Nephron progenitor cell (in vitro differentiated cells): ENCODE measurements around the gene TBCA.
"Not testable (repeated sequence)": the region's sequence is repeated elsewhere in the genome, so short reads cannot be mapped to it uniquely, and the experiment has no call there.

Experiments
- DNase-seq: peaks from one replicate; pipeline ENCODE4 v3.0.0; 2021
- H3K27ac Mint-ChIP-seq: 2 replicates; pipeline ENCODE4 v1.8.0; 2021; ENCODE audit warnings: mild to moderate bottlenecking, moderate library complexity, mixed read lengths
- H3K27me3 Mint-ChIP-seq: 2 replicates; pipeline ENCODE4 v1.8.0; 2021; ENCODE audit warnings: mild to moderate bottlenecking, low read depth, mixed read lengths; ENCODE audit not compliant: poor library complexity
- H3K36me3 Mint-ChIP-seq: 2 replicates; pipeline ENCODE4 v1.8.0; 2021; ENCODE audit warnings: low read depth, mixed read lengths
- H3K4me1 Mint-ChIP-seq: 2 replicates; pipeline ENCODE4 v1.8.0; 2021; ENCODE audit warnings: mixed read lengths
- H3K4me3 Mint-ChIP-seq: 2 replicates; pipeline ENCODE4 v1.8.0; 2021; ENCODE audit warnings: mild to moderate bottlenecking, moderate library complexity, mixed read lengths
- H3K9me3 Mint-ChIP-seq: 2 replicates; pipeline ENCODE4 v1.8.0; 2021; ENCODE audit warnings: mild to moderate bottlenecking, moderate library complexity, mixed read lengths
- TF ChIP-seq, protein P1 (sequence below): fragments of 200-600 bp; sonication (generic); IDR thresholded peaks from 2 replicates; pipeline ENCODE4 v1.5.0; 2021; ENCODE audit warnings: antibody characterized with exemption

The TBCA gene

DNA sequence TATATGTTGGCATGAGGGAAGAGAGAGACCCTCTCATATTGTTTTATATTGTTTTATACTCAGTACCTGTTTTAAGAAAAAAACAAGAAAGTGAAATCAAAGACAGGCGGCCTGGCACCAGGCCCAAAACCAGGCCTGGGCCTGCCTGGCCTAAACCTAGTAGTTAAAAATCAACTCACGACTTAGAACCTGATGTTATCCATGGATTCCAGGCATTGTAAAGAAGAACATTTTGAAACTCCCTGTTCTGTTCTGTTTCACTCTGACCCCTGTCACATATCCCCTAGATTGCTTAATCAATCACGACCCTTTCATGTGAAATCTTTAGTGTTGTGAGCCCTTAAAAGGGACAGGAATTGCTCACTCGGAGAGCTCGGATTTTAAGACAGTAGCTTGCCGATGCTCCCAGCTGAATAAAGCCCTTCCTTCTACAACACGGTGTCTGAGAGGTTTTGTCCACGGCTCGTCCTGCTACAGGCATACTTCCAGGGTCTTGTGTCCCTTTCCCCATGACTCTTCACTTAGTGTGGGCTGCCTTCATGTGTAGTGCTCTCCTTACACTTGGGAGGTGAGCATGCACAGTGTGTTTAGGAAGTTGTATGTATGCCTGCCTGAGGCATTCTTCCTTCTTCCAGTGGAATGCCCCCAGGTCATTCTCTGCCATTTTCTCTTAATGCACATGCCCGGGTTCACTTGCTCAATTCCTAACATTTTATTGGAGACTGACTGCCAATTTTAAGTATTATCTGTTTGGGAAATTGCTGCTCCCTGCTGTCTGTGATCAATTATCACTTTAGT lies 17.8 kb downstream of the TBCA start:
- H3K36me3 Mint-ChIP-seq: peaks cover 99% of the 10 kb centered on the region
- no peak overlapping the region for H3K27ac Mint-ChIP-seq
- H3K4me1 Mint-ChIP-seq: no peaks in the 10 kb centered on the region
- peaks cover 2% of the 10 kb centered on the region for H3K27me3 Mint-ChIP-seq
- H3K4me3 Mint-ChIP-seq: no peak overlapping the region
- no peak for DNase-seq
- H3K9me3 Mint-ChIP-seq: peaks cover 87% of the 10 kb centered on the region
- TF ChIP-seq, protein P1, sequence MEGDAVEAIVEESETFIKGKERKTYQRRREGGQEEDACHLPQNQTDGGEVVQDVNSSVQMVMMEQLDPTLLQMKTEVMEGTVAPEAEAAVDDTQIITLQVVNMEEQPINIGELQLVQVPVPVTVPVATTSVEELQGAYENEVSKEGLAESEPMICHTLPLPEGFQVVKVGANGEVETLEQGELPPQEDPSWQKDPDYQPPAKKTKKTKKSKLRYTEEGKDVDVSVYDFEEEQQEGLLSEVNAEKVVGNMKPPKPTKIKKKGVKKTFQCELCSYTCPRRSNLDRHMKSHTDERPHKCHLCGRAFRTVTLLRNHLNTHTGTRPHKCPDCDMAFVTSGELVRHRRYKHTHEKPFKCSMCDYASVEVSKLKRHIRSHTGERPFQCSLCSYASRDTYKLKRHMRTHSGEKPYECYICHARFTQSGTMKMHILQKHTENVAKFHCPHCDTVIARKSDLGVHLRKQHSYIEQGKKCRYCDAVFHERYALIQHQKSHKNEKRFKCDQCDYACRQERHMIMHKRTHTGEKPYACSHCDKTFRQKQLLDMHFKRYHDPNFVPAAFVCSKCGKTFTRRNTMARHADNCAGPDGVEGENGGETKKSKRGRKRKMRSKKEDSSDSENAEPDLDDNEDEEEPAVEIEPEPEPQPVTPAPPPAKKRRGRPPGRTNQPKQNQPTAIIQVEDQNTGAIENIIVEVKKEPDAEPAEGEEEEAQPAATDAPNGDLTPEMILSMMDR: no peak

DNA sequence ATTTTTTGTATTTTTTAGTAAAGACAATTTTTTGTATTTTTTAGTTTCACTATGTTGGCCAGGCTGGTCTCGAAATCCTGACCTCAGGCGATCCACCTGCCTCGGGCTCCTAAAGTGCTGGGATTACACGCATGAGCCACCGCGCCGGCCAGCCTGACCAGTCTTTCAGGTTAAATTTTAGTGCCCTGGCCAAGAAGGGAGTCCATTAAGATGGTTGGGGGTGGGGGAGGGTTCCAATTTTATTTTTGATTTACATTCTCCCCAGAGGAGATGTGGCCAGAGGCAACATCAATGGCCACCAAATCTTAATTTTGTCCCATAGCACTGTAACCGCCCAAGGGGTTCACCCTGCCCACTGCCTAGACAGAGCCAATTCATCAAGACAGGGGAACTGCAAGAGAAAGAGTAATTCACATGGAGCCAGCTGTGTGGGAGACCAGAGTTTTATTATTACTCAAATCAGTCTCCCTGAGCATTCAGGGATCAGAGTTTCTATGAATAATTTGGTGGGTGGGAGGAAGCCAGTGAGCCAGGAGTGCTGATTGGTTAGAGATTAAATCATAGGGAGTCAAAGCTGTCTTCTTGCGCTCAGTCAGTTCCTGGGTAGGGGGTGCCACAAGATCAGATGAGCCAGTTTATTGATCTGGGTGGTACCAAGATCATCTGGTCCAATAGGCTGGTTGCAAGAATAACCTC lies 24.7 kb downstream of the TBCA start:
- H3K9me3 Mint-ChIP-seq: peaks cover 45% of the 10 kb centered on the region
- H3K4me1 Mint-ChIP-seq: peaks cover 5% of the 10 kb centered on the region
- no peaks in the 10 kb centered on the region for H3K27me3 Mint-ChIP-seq
- no peak overlapping the region for H3K4me3 Mint-ChIP-seq
- DNase-seq: no peak
- peaks cover 57% of the 10 kb centered on the region for H3K36me3 Mint-ChIP-seq
- TF ChIP-seq, protein P1: no peak
- H3K27ac Mint-ChIP-seq: peak overlapping the region; percentile 40

DNA sequence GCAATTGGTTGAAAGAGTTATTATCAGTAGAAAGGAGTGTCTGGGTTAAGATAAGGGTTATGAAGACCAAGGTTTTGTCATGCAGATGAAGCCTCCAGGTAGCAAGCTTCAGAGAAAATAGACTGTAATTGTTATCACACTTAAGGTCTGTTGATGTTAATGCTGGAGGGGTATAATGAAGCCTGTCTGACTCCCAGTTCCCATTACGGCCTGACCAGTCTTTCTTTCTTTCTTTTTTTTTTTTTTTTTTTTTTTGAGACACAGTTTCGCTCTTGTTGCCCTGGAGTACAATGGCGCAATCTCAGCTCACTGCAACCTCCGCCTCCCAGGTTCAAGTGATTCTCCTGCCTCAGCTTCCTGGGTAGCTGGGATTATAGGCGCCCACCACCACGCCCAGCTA lies 25.2 kb downstream of the TBCA start:
- not testable (repeated sequence) for H3K27me3 Mint-ChIP-seq, H3K4me3 Mint-ChIP-seq, H3K27ac Mint-ChIP-seq, DNase-seq, H3K4me1 Mint-ChIP-seq
- Mint-ChIP-seq H3K9me3 (peaks cover 39% of the 10 kb centered on the region), H3K36me3 (peaks cover 52% of the 10 kb centered on the region)

DNA sequence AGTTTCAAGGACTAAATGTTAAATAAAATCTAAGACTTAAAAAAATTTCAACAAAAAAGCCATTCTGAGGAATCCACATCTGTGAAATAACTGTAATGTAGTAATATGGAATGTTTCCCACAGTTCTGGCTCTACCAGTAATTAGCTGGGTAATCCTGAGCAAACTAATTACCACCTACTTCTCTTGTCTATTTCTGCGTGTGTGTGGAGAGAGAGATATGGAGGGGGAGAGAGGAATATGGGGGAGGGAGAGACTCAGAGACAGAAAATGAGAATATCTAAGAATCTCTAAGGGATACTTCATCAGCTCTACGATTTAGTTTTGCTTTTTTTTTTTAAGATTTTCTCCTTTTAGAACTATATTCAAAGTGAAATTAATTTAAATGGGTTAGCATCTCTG lies 28.0 kb downstream of the TBCA start:
- H3K4me3 Mint-ChIP-seq: no peak overlapping the region

DNA sequence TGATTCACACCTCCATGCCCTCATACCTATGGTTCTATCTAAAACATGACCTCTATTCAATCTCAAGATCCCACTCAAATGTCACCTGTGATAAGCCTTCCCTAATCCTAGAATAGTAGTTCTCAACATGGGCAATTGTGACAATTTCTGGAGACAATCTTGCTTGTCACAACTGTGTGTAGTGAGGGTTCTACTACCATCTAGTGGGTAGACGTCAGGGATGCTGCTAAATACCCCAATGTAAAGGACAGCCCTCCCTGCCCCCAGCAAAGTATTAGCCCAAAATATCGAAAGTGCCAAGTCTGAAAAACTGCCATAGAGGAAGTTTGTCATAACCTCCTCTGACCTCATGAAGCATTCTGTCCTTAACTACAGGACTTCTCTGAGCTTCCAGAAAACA lies 32.0 kb downstream of the TBCA start:
- H3K27ac Mint-ChIP-seq: no peak overlapping the region
- no peaks in the 10 kb centered on the region for H3K4me1 Mint-ChIP-seq
- TF ChIP-seq, protein P1: no peak
- no peak for DNase-seq
- H3K4me3 Mint-ChIP-seq: no peak overlapping the region
- no peaks in the 10 kb centered on the region for H3K9me3 Mint-ChIP-seq
- peaks cover 27% of the 10 kb centered on the region for H3K36me3 Mint-ChIP-seq
- no peaks in the 10 kb centered on the region for H3K27me3 Mint-ChIP-seq

More for the DNA sequence above, 28.0 kb downstream of the TBCA start:
- Mint-ChIP-seq H3K36me3 (peaks cover 46% of the 10 kb centered on the region), H3K9me3 (peaks cover 16% of the 10 kb centered on the region), H3K27me3 (no peaks in the 10 kb centered on the region), H3K4me1 (peaks cover 5% of the 10 kb centered on the region), H3K27ac (peak overlapping the region; percentile 54)
- TF ChIP-seq, protein P1: no peak
- DNase-seq: no peak

DNA sequence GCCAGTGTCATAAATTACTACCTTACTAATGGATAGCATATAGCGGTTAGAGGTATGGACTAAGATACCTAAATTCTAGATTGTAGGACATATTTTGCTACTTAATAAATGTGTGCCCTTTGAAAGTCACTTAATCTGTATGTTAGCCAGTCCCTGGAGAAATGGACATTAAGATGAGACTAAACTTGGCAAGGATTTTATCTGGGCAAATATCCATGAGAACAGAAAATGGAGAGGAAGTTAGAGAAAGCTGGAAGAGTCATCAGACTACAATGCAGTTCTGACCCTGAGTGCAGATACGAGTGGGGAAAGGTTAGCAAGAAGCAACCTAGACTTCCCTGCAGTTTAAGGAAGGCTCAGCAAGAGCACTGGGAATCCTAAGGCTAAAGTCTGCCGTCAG lies 33.0 kb downstream of the TBCA start:
- Mint-ChIP-seq H3K9me3 (no peaks in the 10 kb centered on the region), H3K4me1 (no peaks in the 10 kb centered on the region), H3K27ac (no peak overlapping the region), H3K27me3 (no peaks in the 10 kb centered on the region), H3K4me3 (no peak overlapping the region), H3K36me3 (peaks cover 28% of the 10 kb centered on the region)
- TF ChIP-seq, protein P1: no peak
- DNase-seq: no peak
